Measurements from ENCODE around the gene RUNX3. TPM values are rescaled to one million over a fixed set of nuclear protein-coding genes. Genes with fewer than 3 reads are reported as not detected.

The RUNX3 gene
- total RNA-seq, 1 experiment from 2014 or later: 1.5 TPM

- TF ChIP-seq E2F5 (CRISPR knock-in tag; IDR thresholded peaks at IDR 0.05): no peak
- no peak for TF ChIP-seq ATF2 (CRISPR knock-in tag; IDR thresholded peaks at IDR 0.05; ENCODE audit: borderline replicate concordance, low read depth)
- TF ChIP-seq NR2C2 (CRISPR knock-in tag; IDR thresholded peaks at IDR 0.05): no peak
Observed at GRCh38 chr1:24861821-24862727, 68.0 kb downstream of the RUNX3 start (continued).

GRCh38 chr1:24860841-24861240, 69.2 kb downstream of the RUNX3 start:
- ATAC-seq (no peak), DNase-seq (ENCODE audit: low spot score) (no peak)
- TF ChIP-seq ZSCAN18 (CRISPR knock-in tag; IDR thresholded peaks at IDR 0.05): no peak
- no peak for TF ChIP-seq FOXP1 (CRISPR knock-in tag; IDR thresholded peaks at IDR 0.05; ENCODE audit: borderline replicate concordance)
- TF ChIP-seq SMAD4 (CRISPR knock-in tag; IDR thresholded peaks at IDR 0.05): no peak
- no peak for TF ChIP-seq TEAD4 (CRISPR knock-in tag; IDR thresholded peaks at IDR 0.05)
- no peak for TF ChIP-seq ERG (CRISPR knock-in tag; IDR thresholded peaks at IDR 0.05)
- no peak for TF ChIP-seq JAZF1 (CRISPR knock-in tag; IDR thresholded peaks at IDR 0.05)
- no peak for TF ChIP-seq HMGXB4 (CRISPR knock-in tag; IDR thresholded peaks at IDR 0.05)
- no peak for TF ChIP-seq ZNF232 (CRISPR knock-in tag; IDR thresholded peaks at IDR 0.05)
- TF ChIP-seq MAX (CRISPR knock-in tag; IDR thresholded peaks at IDR 0.05): no peak
- no peak for TF ChIP-seq CREM (CRISPR knock-in tag; IDR thresholded peaks at IDR 0.05)
- no peak for TF ChIP-seq ZNF121 (CRISPR knock-in tag; IDR thresholded peaks at IDR 0.05)
- TF ChIP-seq ZNF138 (CRISPR knock-in tag; conservative IDR thresholded peaks at IDR 0.05): no peak
- TF ChIP-seq GABPB1 (CRISPR knock-in tag; IDR thresholded peaks at IDR 0.05): no peak
- no peak for TF ChIP-seq USF1 (CRISPR knock-in tag; IDR thresholded peaks at IDR 0.05)
- no peak for TF ChIP-seq TCF7 (CRISPR knock-in tag; IDR thresholded peaks at IDR 0.05; ENCODE audit: low read depth)
- TF ChIP-seq KAT7 (CRISPR knock-in tag; IDR thresholded peaks at IDR 0.05; ENCODE audit: borderline replicate concordance): no peak
- TF ChIP-seq TP53 (CRISPR knock-in tag; IDR thresholded peaks at IDR 0.05): no peak
- TF ChIP-seq NR3C1 (CRISPR knock-in tag; conservative IDR thresholded peaks at IDR 0.05; ENCODE audit: low read depth): no peak
- no peak for TF ChIP-seq IRF1 (CRISPR knock-in tag; IDR thresholded peaks at IDR 0.05)
- no peaks in the 10 kb centered on the region for H3K36me3 Mint-ChIP-seq
- H3K27me3 Mint-ChIP-seq (ENCODE audit: low read depth): no peaks in the 10 kb centered on the region
- H3K4me3 Mint-ChIP-seq: no peak overlapping the region
- H3K9me3 Mint-ChIP-seq: no peaks in the 10 kb centered on the region
- H3K4me1 Mint-ChIP-seq: peaks cover 15% of the 10 kb centered on the region
- H3K27ac Mint-ChIP-seq: no peak overlapping the region
- ChIA-PET POLR2A (no interaction called here), CTCF (interaction anchor here (1.0 to 4.2 kb wide), 4 partner anchors 12 to 172 kb away, joined by 3 to 31 read pairs (median 10); no protein-coding TSS in a partner anchor)

Measured in WTC11 (cell line).